T-helper 9 cell (primary cell): Measurements from ENCODE around the gene HK2.

Experiments
- DNase-seq: peaks from one replicate; pipeline ENCODE4 v3.0.0-alpha.2; 2020

The HK2 gene

DNA sequence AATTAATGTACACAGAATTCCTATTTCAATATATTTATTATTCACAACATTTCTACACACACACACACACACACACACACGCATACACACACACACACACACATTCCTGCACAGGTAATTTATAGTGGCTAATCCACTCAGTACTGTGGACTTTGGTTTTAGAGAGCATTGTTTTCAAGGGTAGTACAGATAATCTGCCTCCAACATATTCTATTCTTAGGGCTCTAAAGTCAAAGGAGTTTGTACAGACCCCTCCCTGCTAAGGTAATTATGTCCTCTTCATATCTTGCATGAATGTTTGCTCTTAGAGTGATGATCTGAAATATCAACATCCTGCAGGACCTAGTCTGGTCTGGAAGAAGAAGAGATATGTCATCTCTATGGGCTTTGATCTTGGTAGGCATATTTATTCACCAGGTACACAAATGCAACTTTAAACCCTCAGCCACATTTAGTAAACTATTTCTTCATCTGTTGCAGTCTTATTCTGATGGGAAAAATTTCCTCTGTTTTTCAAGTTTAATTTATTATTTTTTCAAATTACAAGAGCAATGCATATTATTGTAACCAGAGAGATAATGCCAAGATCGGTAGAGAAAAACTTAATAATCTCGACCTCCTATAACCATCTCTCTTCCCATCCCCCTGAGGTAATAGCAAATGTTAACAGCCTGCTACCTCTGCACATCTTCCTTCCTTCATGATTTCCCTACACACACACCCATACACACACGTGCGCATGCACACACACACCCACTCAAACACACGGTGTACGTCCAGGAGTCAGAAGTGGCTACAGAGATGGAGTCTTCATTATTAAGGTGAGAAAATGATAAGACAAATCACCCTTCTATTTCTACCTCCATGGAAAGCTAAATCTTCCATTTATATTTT is 106.2 kb downstream of the HK2 start:
- no peak for DNase-seq

- DNase-seq = no peak
These were observed 107.4 kb downstream of the HK2 start for GRCh38 chr2:74941284-74941683.

DNA sequence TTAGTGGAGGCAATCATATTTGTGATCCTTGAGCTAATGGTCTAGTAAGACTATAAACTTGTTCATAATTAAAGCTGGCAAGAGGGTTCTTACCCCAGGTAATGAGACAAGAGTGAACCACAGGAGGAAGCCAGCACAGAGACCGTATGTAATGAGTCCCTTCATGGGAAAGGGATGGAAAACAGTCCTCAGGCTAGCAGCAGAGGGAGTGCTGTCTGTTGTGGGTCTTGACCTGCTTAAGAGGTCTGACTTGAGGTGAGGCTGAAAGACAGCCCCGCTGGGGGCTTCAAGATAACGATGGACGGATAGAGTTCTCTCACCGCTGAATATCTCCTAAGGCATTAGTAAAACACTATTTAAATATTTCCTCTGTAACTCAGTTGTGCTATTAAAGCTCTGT is 108.3 kb downstream of the HK2 start:
- DNase-seq = no peak
